Dermis microvascular lymphatic vessel endothelial cell (primary cell): ENCODE data around the gene GRIP2. TPM values are rescaled to one million over a fixed set of nuclear protein-coding genes. Genes with fewer than 3 reads are reported as not detected.

Experiments
- total RNA-seq: library from RNA; depleted of rRNA; stranded (reverse); fragments of >200 nt; gene quantifications from 2 replicates; pipeline ENCODE4 v1.2.1, GENCODE V29; 2014

Gene GRIP2
- total RNA-seq, 1 donor from 2014 or later: not detected

Other genes starting within 250 kb of the GRIP2 start
- 7.1 and 8.9 TPM in 2 replicates for gene SLC6A6, start 137.7 kb downstream of the GRIP2 start, total RNA-seq
- gene CCDC174, start 111.4 kb upstream of the GRIP2 start, total RNA-seq: 4.7 and 6.4 TPM in 2 replicates
- not detected in 2 replicates for gene C3orf20, start 134.8 kb upstream of the GRIP2 start, total RNA-seq